HG03442 (cell line): ENCODE measurements around the gene PSMC4.
"Not testable (repeated sequence)": the region's sequence is repeated elsewhere in the genome, so short reads cannot be mapped to it uniquely, and the experiment has no call there.

Experiments used
- ATAC-seq: cut with Tn5 transposase; IDR thresholded peaks from one replicate; pipeline ENCODE4 v1.9.1; 2021; ENCODE audit warnings: mild to moderate bottlenecking, moderate library complexity; ENCODE audit not compliant: unreplicated experiment

Gene PSMC4

DNA sequence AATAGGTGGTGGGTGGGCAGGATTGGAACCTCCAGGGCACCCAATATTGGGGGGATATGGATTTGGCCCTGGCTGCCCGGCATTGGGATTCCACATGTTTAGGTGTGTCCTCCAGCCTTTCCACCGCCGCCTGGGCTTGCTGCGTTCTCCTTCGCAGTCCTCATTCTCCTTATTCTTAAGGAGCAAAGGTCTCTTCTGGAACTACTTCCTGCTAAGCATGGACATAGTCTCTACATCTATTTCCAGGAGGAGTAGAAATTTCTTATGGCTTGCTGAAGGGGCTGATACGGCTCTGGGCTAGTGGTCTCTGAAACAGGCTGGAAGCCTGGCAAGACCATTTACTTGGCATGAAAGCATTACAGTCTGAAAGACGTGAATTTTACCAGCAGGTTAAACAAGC is 27.4 kb upstream of the PSMC4 start:
- no peak for ATAC-seq

DNA sequence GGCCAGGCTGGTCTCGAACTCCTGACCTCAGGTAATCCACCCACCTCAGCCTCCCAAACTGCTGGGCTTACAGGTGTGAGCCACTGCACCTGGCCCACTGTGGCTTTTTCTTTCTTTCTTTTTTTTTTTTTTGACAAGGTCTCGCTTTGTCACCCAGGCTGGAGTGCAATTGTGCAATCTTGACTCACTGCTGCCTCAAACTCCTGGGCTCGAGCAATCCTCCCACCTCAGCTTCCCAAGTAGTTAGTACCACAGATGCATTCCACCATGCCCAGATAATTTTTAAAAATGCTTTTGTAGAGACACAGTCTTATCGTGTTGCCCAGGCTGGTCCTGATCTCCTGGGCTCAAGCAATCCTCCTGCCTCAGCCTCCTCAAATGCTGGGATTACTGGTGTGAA is 24.4 kb upstream of the PSMC4 start:
- no peak for ATAC-seq

DNA sequence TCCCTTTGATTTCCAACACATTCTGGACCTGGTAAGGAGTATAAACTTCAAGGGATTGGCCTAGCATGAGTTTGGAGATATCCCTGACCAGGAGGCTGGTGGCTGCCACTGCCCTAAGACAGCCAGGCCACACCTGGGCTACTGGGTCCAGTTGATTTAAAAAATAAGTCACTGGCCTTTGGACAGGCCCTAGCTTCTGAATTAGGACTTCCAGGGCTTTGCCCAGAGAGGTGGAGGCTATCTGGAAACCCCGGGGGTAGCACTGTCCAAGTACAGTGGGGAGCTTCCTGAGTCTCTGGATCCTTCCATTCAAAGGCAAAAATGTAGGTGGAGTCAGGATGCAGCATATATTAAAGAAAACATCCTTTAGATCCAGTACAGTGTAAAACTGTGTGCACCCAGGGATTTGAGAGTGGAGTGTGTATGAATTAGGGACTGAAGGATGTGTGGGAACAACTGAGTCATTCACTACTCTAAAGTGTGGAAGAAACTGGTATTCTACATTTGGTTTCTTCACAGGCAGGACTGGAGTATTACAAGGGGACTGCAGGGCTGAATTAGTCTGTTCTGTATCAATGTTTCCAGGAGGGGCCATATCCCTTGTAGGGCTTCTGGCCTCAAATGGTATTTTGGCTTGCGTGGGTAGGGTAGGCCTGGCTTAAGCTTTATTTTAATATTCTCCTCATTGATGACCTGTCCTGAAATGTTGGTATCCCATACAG is 21.8 kb upstream of the PSMC4 start:
- ATAC-seq: no peak

DNA sequence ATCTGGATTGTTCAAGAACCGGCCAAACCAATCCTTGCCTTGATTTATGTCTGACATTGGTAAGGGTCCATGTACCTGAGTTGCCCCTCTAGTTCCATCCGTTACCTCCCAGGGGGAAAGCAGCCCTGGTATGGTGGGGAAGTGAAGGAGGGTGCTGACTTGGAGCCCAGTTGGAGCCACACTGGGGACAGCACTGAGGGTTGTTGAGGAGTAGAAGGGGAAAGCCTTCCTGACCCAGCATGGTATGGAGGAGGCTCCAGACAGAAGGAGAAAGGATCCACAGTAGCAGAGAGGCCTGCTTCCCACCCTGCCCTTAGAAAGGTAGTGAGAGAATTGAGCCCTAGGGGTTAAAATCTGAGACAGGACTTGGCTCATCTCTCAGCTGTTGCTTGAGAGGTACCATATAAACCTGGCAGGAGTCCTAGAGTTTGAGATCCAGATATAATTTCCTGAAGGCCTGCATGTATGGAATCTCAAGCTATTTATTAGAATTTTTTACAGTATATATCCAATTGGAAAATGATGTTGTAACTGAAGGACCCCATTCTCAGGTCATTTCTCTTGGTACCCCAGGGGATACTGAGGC is 19.8 kb upstream of the PSMC4 start:
- ATAC-seq: no peak

DNA sequence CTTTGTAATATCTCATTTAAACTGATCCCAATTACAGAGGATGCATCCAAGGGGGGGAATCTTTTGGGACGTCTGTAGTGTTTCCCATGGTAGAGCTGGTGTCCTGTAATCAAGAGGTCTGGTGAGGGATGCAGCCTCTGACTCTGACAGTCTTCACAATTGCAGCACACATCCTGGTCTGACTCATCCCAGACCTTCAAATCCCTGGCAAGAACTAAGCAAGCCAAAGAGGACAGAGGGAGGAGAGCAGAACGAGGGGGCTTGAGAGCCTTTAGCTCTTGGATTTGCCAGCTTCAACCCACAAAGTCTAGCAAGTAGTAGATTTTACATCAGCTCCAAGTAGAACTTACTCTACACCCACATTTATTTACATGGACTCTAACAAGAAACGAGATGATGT is 19.3 kb upstream of the PSMC4 start:
- no peak for ATAC-seq

DNA sequence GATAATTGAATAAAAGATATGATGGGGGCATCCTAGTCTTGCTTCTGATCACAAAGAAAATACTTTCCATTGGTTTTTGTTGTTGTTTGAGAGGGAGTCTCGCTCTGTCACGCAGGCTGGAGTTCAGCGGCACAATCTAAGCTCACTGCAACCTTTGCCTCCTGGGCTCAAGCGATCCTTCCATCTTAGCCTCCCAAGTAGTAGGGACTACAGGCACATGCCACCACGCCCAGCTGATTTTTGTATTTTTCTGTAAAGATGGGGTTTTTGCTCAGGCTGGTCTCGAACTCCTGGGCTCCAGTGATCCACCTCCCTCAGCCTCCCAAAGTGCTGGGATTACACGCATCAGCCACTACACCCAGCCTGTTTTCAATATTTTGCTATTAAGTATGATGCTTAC is 17.1 kb upstream of the PSMC4 start:
- ATAC-seq: no peak

DNA sequence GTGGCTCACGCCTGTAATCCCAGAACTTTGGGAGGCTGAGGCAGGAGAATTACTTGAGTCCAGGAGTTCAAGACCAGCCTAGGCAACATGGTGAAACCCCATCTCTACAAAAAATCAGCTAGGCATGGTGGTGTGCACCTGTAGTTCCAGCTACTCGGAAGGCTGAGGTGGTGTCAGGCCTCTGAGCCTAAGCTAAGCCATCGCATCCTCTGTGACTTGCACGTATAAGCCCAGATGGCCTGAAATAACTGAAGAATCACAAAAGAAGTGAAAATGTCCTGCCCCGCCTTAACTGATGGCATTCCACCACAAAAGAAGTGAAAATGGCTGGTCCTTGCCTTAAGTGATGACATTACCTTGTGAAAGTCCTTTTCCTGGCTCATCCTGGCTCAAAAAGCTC is 13.1 kb upstream of the PSMC4 start:
- not testable (repeated sequence) for ATAC-seq

DNA sequence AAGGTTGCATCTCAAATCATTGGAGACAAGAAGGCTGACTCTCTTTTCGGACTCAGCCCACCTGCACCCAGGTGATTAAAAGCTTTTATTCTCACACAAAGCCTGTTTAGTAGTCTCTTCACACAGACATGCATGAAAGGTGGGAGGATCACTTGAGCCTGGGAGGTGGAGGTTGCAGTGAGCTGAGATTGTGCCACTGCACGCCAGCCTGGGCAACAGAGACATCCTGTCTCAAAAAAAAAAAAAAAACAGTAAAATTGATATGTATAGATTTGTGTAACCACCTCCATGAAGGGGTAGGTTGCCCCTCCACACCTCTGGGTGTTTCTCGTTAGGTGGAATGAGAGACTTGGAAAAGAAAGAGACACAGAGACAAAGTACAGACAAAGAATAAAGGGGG is 12.0 kb upstream of the PSMC4 start:
- not testable (repeated sequence) for ATAC-seq

DNA sequence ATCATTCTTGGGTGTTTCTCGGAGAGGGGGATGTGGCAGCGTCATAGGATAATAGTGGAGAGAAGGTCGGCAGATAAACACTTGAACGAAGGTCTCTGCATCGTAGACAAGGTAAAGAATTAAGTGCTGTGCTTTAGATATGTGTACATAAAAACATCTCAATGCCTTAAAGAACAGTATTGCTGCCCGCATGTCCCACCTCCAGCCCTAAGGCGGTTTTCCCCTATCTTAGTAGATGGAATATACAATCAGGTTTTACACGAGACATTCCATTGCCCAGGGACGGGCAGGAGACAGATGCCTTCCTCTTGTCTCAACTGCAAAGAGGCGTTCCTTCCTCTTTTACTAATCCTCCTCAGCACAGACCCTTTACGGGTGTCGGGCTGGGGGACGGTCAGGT is 11.6 kb upstream of the PSMC4 start:
- not testable (repeated sequence) for ATAC-seq

DNA sequence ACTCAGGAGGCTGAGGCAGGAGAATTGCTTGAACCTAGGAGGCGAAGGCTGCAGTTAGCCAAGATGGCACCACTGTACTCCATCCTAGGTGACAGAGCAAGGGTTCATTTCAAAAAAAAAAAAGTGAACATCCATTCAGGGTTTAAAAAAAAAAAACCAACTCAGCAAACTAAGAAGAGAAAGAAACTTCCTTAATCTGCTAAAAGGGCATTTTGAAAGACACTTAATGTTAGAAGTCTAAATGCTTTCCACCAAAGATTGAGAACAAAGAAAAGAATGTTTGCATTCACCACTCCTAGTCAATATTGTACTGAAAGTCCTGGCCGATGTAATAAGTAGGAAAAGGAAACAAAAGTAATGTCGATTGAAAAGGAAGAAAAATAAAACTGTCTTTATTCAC is 7.1 kb upstream of the PSMC4 start:
- ATAC-seq: no peak

DNA sequence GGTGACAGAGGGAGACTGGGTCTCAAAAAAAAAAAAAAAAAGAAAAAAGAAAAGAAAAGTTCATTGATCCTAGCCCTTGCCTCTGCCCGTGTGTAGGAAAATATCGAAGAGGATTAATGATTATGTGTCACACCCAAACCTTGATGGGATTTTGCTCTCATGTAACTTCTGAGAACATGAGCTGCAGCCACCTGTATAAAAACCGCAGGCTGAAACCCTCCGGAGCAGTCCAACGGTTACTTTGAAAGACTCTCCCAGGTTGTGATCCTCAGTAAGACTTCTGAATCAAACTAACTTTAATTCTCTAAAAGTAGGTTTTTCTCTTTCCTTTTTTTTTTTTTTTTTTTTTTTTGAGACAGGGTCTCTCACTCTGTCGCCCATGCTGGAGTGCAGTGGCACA is 4.3 kb upstream of the PSMC4 start:
- ATAC-seq: no peak

DNA sequence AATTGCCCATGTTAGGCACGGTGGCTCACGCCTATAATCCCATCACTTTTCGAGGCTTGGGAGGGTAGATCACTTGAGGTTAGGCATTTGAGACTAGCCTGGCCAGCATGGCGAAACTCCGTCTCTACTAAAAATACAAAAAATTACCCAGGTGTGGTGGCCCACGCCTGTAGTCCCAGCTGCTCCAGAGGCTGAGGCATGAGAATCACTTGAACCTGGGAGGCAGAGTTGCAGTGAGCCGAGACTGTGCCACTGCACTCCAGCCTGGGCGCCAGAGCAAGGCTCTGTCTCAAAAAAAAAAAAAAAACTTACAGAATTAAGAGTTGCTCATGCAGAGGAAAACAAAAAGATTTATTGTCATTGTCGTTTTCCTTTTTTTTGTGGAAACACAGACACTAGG is 3.4 kb upstream of the PSMC4 start:
- no peak for ATAC-seq

DNA sequence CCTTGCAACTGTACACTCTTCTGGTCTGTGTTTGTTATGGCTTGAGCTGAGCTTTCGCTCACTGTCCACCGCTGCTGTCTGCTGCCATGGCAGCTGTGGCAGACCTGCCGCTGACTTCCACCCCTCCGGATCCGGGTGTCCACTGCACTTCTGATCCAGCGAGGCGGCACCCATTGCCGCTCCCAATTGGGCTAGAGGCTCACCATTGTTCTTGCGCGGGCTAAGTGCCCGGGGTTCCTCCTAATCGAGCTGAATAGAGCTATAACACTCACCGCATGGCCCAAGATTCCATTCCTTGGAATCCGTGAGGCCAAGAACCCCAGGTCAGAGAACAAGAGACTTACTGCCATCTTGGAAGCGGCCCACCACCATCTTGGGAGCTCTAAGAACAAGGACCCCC is 2.2 kb upstream of the PSMC4 start:
- ATAC-seq: no peak

DNA sequence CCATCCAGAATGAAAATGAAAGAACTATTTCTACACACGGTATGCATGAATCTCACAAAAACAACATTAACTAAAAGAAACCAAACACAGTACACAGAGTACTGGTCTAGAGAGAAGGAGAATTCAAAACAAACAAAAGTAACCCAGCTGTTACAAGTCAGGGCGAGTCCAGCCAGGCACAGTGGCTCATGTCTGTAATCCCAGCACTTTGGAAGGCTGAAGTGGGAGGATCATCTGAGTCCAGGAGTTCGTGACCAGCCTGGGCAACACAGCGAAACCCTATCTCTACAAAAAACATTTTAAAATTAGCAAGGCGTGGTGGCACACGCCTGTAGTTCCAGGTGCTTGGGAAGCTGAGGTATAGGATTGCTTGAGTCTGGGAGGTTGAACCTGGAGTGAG is 1.7 kb upstream of the PSMC4 start:
- no peak for ATAC-seq

DNA sequence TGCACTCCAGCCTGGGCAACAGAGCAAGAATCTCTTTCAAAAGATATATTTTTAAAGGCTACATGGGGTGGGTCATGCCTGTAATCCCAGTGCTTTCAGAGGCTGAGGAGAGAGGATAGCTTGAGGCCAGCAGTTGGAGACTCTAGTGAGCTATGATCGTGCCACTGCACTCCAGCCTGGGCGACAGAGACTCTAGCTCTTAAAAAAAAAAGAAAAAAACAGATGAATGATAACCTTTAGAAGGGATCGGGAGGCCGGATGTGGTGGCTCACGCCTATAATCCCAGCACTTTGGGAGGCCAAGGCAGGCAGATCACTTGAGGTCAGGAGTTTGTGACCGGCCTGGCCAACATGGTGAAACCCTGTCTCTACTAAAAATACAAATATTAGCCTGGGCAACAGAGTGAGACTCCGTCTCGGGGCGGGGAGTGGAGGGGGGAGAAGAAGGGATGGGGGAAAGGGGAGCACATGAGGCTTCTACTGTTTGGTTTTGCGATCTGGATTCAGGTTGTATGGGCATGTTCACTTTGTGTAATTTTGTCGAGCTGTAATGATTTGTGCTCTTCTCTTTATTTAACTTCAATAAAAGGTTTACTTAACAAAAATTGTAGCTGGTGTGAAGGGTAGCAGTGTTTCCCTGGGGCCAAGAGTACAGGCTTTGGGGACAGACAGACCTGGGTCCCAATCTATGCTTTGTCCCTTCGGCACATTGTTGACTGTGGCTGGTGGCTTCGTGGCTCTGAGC is 1.1 kb upstream of the PSMC4 start:
- no peak for ATAC-seq

DNA sequence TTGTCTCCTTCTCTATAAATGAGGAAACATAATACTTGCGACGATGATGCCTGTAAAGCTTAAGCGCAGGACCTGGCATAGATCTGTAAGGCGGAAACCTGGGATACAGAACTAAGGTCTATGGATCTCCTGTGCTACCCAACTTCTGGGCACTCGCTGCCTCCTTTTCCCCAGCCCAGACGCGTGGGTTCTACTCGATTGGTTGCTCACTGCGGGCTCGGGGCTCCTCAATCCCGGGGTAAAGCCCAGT is 615 bp upstream of the PSMC4 start:
- ATAC-seq: no peak

DNA sequence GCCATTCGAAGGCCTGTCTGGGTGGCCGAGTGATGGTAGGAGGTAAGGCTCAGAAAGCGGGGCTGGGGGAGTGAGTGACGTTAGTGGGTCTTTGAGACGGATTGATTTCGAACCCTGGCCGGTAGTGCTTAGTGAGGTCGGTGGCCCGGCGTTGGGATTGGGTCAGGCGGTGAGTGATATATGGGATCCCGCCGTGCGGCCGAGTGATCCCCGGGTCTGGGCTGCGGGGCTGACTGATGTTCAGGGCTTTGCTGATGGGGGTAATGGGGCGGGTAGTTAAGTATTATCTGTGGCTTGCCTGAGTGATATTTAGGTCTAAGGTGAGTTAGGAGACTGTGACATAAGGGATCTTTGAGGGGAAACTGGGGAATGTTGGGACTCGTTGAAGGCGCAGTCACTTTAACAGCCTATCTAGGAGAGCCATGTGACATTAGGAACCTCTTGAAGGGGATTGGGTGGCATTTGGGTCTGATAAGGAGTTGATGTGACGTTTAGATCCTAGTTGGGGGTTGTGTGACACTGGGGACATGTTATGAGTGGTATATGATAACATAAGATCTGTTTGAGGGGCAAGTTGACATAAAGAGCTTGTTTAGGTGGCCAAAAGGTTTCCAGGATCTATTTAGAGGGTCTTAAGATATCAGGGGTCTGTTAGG is 543 bp downstream of the PSMC4 start:
- no peak for ATAC-seq

DNA sequence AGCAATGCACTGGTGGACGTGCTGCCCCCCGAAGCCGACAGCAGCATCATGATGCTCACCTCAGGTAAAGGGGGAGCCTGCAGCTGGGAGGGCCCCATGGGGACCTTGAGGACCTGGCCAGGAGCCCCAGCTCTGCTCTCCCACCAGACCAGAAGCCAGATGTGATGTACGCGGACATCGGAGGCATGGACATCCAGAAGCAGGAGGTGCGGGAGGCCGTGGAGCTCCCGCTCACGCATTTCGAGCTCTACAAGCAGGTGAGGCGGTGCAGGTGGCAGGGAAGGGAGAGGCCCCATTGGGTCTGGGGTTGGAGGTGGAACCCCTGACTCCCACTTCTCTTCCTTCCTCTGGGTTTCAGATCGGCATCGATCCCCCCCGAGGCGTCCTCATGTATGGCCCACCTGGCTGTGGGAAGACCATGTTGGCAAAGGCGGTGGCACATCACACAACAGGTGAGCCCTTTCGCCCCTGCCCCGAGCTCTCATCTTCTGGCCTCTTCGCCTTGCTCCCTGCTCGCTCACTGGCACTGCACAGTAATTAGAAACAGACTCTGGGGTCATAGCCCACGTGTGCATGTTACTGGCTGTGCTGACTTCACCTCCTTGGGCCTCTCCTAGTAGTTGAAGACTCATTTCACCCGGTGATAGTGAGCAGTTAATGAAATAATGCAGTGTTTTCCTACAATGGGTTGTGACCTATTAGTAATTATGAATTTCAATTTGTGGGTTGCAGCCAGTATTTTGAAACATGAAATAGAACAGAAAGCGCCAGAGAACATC is 3.6 kb downstream of the PSMC4 start:
- no peak for ATAC-seq

DNA sequence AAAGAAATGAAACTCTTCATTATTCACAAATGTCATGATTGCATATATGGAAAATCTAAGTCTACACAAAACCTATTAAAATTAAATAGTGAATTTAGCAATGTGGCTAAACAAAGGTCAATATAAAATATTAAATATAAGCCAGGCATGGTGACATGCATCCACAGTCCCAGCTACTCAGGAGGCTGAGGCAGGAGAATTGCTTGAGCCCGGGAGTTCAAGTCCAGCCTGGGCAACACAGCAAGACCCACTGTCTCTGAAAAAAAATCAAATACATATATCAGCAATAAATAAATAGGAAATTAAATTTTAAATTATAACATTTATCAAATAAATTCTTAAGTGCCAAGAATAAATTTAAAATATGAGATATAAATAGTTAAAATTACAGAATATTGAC is 11.9 kb downstream of the PSMC4 start:
- no peak for ATAC-seq

DNA sequence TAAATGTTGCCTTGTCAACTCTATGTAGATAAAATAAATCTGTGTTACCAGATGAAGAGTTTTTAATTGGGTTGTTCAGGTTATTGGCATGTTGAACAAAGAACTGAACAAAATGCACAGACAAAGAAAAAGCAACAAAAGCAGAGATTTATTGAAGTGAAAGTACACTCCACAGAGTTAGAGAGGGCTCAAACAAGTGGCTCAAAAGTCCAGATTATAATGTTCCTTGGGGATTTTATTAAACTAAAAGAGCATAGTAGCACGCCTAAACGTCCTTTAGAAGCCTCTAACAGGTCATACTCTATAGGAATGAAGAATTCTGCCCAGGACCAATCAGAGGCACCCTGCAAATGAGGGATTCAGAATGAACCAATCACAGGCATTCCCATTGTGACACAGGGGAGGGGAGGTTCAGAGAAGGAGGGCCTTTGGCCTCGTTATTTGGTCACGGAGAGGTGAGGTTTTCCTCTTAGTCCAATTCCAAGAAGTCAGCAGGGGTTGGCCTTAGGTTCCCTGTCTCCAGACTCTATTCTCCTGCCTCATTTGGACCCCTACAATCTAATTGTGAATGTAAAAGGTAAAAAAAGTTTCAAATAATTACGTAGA is 12.8 kb downstream of the PSMC4 start:
- no peak for ATAC-seq

DNA sequence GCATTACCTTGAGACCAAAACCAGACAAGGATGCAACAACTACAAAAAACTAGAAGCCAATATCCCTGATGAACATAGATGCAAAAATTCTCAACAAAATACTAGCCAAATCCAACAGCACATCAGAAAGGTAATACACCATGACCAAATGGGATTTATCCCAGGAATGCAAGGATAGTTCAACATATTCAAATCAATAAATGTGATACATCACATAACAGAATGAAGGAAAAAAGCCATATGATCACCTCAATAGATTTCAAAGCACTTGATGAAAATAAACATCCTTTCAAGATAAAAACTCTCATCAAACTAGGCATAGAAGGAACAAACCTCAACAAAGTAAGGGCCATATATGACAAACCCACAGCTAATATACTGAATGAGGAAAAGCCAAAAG is 15.7 kb downstream of the PSMC4 start:
- ATAC-seq: no peak
